ENCODE data around the gene ALKBH4.
"Not testable (repeated sequence)": the region's sequence is repeated elsewhere in the genome, so short reads cannot be mapped to it uniquely, and the experiment has no call there.

The ALKBH4 gene

GRCh38 chr7:102474736-102475435, 10.2 kb upstream of the ALKBH4 start:
- DNase-seq = not testable (repeated sequence)

- DNase-seq = not testable (repeated sequence)
Observed at GRCh38 chr7:102474116-102474515, 9.5 kb upstream of the ALKBH4 start.

GRCh38 chr7:102473271-102473991, 8.8 kb upstream of the ALKBH4 start:
- DNase-seq = no peak

- DNase-seq = no peak
Observed at GRCh38 chr7:102472126-102473041, 7.7 kb upstream of the ALKBH4 start.

GRCh38 chr7:102471791-102472125, 7.1 kb upstream of the ALKBH4 start:
- DNase-seq = no peak

- DNase-seq = no peak
Observed at GRCh38 chr7:102469972-102470825, 5.5 kb upstream of the ALKBH4 start.

GRCh38 chr7:102469351-102469971, 4.8 kb upstream of the ALKBH4 start:
- no peak for DNase-seq

GRCh38 chr7:102468478-102469350, 4.1 kb upstream of the ALKBH4 start:
- no peak for DNase-seq

- DNase-seq = no peak
Observed at GRCh38 chr7:102467581-102468477, 3.2 kb upstream of the ALKBH4 start.

- no peak for DNase-seq
Observed at GRCh38 chr7:102466097-102466496, 1.4 kb upstream of the ALKBH4 start.

GRCh38 chr7:102463841-102464576, 654 bp downstream of the ALKBH4 start:
- DNase-seq = no peak

GRCh38 chr7:102460467-102460866, 4.2 kb downstream of the ALKBH4 start:
- DNase-seq = no peak

- no peak for DNase-seq
Observed at GRCh38 chr7:102459221-102459844, 5.3 kb downstream of the ALKBH4 start.

GRCh38 chr7:102457352-102457924, 7.2 kb downstream of the ALKBH4 start:
- no peak for DNase-seq

- DNase-seq = peak; percentile 75
Observed at GRCh38 chr7:102456327-102456726, 8.3 kb downstream of the ALKBH4 start.

- DNase-seq = no peak
Observed at GRCh38 chr7:102455596-102455995, 9.1 kb downstream of the ALKBH4 start.

- not testable (repeated sequence) for DNase-seq
Observed at GRCh38 chr7:102454932-102455331, 9.7 kb downstream of the ALKBH4 start.

- no peak for DNase-seq
Observed at GRCh38 chr7:102454468-102454867, 10.2 kb downstream of the ALKBH4 start.
